Right ventricle myocardium inferior (tissue), 1 donor: Measurements from ENCODE around the gene MCM8. TPM values are rescaled to one million over a fixed set of nuclear protein-coding genes. Genes with fewer than 3 reads are reported as not detected.

Source experiments
- ATAC-seq: fragments of 200-7000 bp; cut with Tn5 transposase; one replicate; pipeline ENCODE4 v1.9.1; 2020; ENCODE audit warnings: mild to moderate bottlenecking, moderate library complexity
- DNase-seq: peaks from one replicate; pipeline ENCODE4 v3.0.0; 2021; ENCODE audit errors: missing footprints
- intact Hi-C: fragments of 100-400 bp; cut with DNase I; formaldehyde crosslinking; loops from one replicate; pipeline ENCODE4 v1.11.0; 2022
- total RNA-seq: library from RNA; stranded (reverse); fragmentation: NEBNext Ultra II Directional; extraction: Animal tissue kit (Norgen Biotek cat#: 25700); gene quantifications from one replicate; pipeline ENCODE4 v1.2.1, GENCODE V29; 2021
- donor health status: DM: no; HTN: yes; CAD: no; lungs with severe emphysema.

MCM8 gene
- total RNA-seq, 1 donor from 2014 or later = 6.4 TPM

DNA sequence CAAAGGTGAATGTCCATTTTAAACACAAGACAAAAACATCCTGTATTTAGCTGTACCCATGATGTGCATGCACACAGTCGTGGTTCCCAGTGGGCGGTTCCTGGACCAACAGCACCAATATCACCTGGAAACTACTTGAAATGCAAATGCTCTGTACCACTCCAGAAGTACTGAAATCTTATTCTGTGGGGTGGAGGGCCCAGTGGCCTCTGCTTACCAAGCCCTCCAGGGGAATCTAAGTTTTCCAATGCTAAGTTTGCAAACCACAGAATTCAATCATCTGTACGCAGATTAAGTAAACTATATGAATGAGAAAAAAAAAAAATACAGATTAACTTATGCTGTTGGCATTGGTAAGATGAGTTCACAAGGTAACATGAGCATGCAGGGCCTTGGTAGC, 14.2 kb upstream of the MCM8 start:
- DNase-seq (no peak), ATAC-seq (no peak)
- intact Hi-C loops = loop anchor here (10.0 kb wide), 1 partner anchor 381 kb away; no protein-coding TSS in a partner anchor

DNA sequence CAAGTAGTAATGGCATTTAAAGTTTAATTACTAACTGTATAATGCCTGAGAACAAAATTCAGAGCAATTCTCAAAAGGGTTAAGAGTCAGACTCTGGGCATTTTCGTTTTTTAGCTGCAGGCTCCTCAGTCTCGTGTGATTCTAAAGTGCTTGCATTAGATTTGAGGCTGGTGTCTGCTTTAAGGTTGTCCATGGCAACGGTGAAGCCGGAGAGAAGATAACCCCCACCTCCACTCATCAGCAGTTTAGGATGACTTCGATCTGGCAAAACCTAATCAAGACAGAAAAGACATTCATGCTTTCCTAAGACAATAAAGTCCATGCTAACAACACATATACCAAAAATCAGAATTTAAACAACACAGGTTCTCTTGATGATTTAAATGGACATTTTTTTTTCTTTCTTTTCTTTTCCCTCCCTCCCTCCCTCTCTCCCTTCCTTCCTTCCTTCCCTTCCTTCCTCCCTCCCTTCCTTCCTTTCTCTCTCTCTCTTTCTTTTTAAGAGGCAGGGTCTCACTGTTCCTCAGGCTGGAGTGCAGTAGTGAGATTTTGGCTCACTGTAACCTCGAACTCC, 11.9 kb upstream of the MCM8 start:
- ATAC-seq = no peak
- intact Hi-C loops = loop anchor here (10.0 kb wide), 1 partner anchor 384 kb away; no protein-coding TSS in a partner anchor

DNA sequence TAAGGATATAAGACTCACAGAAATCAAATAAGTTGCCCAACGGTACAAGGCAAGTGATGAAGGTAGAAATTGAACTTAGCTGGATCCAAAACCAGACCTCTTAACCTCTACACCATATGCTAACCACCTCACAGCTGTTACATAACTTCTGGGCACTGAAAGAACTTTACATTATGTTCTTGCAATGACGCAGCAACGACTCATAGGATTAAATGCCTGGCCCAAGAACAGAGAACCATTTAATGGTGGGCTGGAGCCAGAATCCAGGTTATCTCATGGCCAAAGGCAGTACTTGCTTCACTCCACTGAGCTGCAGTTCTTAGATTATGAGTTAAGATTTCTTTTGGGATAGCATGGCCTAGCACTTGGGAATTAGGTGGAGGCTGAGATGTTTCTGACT, 4.5 kb upstream of the MCM8 start:
- DNase-seq = no peak
- intact Hi-C loops = loop anchor here (10.0 kb wide), 1 partner anchor 421 kb away; no protein-coding TSS in a partner anchor
- no peak for ATAC-seq

More for the DNA sequence above, 11.9 kb upstream of the MCM8 start:
- no peak for DNase-seq

DNA sequence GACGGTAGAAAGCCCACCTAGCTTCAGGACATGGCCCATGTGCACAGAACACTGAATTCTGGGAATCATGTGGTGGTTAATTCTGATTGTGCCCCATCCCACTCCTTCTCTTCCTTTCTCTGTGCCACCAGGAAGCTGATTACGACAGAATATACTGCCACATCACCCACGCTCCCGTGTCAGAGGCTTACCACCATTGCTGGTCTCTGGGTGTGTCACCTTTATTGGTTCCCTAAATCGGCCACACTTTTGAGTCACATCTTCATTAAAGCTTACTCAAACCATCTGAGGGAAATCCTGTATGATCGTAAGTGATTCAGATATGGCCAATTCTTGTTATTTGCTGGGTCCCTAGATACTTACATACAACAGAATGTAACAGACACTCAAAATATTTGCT, 3.2 kb upstream of the MCM8 start:
- DNase-seq (no peak), ATAC-seq (no peak)
- intact Hi-C loops = loop anchor here (10.0 kb wide), 1 partner anchor 422 kb away; no protein-coding TSS in a partner anchor

DNA sequence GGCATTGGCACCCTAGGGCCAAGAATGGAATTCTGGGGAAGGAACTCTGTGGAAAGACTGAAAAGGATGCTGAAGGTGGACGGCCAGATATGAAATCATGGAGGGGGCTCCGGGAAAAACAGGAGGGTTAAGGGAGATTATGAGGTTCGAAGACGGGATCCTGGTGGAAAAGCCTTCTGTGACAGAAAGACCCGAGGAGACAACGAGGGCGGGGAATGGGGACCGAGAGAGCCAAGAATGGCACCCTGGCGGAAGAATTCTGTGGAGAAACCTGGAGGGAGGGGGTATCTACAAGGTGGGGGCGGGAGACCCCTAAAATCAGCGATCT, 545 bp upstream of the MCM8 start:
- DNase-seq = no peak
- intact Hi-C loops = loop anchor here (1.0 to 10.0 kb wide), 2 partner anchors 127 to 425 kb away; no protein-coding TSS in a partner anchor
- no peak for ATAC-seq

DNA sequence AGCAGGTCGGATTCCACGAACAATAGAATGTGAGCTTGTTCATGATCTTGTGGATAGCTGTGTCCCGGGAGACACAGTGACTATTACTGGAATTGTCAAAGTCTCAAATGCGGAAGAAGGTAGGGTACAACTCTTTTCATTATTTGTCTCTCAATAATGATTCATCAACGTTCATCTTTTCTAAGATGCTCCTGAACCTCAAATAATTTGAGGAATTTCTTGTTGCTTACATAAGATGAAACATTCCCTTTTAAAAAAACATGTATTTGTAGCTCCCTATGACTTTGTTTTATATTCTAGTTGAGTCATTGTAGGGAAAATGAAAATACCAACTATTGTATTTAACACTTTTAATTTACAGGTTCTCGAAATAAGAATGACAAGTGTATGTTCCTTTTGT, 17.0 kb downstream of the MCM8 start:
- no peak for ATAC-seq
- intact Hi-C loops = no loop called here
- DNase-seq = no peak

DNA sequence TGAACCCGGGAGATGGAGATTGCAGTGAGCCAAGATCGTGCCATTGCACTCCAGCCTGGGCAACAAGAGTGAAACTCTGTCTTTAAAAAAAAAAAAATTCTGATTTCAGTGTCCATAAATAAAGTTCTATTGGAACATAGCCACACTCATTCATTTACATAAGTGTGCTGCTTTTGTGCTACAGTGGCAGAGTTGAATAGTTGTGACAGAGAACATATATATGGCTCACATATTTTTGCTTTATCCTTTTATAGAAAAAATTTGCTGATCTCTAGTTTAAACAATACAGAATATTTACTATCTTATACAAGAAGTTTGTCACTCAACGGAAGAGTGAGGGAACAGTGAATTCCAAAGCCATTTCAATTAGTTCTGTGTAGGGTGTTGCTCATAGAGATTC, 18.0 kb downstream of the MCM8 start:
- intact Hi-C loops = no loop called here
- DNase-seq = no peak
- ATAC-seq = no peak

DNA sequence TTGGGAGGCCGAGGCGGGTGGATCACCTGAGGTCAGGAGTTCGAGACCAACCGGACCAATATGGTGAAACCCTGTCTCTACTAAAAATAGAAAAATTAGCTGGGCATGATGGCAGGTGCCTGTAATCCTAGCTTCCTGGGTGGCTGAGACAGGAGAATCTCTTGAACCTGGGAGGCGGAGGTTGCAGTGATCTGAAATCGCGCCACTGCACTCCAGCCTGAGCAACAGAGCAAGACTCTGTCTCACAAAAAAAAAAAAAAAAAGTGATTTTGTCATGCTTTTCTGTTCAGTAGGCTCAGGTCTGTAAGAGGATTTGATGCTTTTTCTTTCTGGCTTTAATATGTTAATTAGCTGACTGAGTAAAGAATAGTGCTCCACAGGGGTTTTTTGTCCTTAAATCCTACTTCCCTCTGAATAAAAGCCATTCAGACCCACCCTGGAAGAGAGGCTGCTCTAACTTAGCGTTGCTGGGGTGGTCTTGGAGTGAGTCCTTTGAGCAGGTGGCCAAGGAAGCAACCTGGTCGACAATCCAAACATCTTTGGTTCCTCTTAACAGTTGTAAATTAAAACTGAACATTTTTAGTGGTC, 19.0 kb downstream of the MCM8 start:
- intact Hi-C loops = no loop called here
- no peak for DNase-seq
- no peak for ATAC-seq

DNA sequence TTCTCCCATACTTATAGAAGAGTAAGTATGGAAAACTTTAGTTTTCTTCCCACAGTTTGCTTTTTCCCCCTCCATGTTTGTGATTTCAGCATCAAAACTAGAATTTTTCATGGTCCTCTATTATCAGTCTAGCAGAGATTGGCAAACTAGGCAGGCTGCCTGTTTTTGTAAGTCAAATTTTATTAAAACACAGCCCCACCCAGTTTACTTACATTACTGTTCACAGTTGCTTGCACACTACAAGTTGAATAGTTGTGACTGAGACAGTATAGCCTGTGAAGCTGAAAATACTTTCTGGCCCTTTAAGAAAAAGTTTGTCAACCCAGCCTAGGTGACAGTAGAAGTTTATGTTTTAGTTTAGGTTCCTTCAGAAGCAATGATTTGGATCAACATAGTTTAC, 19.5 kb downstream of the MCM8 start:
- ATAC-seq = no peak
- no peak for DNase-seq
- intact Hi-C loops = no loop called here

DNA sequence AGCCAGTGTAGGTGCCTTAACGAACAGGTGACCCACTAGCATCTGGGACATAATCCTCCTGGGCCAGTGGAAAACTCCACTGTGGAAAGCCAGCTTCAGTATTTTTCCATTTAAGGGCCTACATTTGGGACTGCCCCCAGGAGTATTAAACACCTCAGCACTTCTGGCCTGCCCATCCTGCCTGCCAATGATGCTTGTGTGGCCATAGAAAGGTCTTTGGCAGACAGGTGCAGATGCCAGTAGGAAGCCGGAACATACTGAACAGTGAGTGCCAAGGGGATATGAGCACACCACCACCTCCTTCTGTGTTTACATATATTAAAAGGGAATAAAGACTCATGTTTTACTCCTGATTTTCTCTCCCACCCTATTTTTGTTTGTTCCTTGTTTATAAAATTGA, 19.9 kb downstream of the MCM8 start:
- no peak for ATAC-seq
- DNase-seq = no peak
- intact Hi-C loops = no loop called here

DNA sequence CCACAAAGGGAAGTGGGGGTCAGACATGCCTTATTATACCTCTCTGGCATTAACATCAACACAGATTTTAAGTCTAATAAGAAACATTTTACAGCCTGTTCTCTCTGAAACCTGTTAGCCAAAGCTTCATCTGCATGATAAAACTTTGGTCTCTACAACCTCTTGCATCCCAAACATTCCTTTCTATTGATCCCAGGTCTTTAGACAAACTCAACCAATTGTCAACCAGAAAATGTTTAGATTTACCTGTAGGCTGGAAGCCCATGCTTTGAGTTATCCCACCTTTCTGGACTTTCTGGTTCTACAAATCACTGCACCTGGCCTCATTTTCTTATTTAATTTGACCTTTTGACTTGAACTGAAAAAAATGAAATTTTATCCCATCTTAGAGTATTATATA, 20.8 kb downstream of the MCM8 start:
- no peak for ATAC-seq
- intact Hi-C loops = no loop called here
- no peak for DNase-seq

DNA sequence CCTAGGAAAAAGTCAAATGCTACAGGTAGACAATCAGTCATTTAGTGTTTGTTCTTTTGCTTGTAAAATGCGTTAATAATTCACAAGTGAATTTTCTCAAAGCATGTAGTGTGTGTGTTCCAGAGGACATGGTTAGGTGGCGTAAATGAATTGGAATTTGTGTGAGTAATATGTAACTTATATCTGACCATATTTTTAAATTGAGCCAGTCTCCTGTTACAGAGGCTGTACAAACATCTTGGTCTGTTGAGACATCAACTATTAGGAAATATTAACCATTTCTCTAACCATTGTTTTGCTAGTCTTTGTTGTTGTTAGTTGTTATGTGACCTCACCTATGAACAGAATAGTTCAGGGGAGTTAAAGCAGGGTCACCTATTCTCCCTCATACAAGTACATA, 22.7 kb downstream of the MCM8 start:
- intact Hi-C loops = no loop called here
- DNase-seq = no peak
- ATAC-seq = no peak

DNA sequence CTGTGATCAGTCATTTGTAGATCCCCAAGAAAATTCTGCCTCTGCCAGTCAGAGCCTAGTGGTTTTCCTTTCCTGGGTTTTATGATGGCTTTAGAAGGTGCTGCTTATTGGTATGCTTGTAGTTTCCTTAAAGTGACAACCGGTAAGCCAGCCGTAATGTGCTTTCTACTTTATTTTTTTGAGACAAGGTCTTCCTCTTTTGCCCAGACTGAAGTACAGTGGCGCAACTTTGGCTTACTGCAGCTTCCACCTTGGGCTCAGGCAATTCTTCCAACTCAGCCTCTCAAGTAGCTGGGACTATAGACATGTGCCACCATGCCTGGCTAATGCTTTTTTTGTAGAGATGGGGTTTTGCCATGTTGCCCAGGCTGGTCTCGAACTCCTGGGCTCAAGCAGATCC, 23.5 kb downstream of the MCM8 start:
- DNase-seq = no peak
- intact Hi-C loops = no loop called here
- ATAC-seq = no peak

DNA sequence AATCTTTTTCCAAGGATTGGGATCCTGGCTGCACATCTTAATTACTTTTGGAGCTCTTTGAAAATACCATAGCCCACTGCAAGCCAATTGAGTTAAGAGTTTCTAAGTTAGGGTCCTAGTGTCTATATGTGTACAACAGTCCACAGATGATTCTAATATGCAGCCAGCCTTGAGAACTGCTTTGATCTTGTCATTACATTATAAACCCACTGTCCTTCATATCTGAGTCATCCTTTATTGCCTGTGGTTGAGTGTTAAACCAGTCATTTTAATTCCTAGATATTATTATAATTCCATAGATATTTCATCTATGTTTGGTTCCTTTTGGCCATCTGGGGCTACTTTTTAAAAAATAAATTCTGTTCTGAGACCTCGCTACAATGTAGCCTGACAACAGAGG, 24.1 kb downstream of the MCM8 start:
- ATAC-seq = no peak
- DNase-seq = no peak
- intact Hi-C loops = no loop called here

DNA sequence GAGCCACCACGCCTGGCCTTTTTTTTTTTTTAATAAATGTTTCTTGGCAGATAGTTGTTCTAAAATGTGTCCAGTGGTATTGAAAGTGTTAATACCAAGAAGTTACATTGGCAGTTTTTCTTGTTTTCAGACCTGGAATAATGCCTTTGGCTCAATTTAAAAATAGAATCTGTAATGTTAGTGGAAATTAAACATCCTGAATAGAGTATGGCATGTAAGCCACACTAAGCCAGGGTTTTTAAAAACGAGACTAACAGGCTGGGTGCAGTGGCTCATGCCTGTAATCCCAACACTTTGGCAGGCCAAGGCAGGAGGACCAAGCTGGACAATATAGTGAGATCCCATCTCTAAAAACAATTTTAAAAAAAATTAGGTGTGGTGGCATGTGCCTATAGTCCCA, 25.3 kb downstream of the MCM8 start:
- ATAC-seq = no peak

DNA sequence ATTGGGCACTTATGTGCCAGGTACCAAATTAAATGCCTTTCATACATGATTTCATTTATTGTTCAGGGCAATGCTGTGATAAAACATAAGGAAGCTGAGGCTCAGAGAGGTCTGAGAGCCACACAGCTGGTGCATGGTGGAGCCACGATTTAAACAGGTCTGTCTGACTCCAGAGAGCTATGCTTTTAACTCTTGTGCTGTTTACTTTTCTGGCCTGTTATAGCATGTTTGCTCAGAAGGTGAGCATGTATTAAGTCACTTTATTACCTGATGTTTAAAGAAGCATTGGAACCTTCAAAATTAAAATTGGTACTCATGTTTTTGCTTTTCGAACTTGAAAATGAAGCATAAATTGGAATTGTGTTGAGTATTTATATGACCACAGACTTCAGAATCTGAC, 26.8 kb downstream of the MCM8 start:
- no peak for ATAC-seq
- no peak for DNase-seq
- intact Hi-C loops = no loop called here

More for the DNA sequence above, 25.3 kb downstream of the MCM8 start:
- DNase-seq = no peak
- intact Hi-C loops = no loop called here

DNA sequence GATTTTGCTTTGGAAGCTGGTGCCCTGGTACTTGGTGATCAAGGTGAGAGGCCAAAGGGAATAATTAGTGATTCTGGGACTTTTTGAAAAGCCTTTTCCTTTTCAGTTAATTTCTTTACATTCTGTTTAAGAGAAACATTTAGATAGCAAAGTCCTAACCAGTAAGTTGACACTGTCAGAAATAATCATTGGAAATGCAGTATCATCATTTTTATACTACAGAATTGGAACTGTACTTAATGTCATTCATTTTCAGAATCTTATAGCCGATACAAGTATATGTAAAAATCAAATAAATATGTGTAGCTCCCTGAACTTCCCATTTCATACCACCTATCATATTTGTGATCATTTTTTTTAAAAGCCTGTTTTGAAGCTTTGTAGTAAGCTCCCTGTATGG, 27.5 kb downstream of the MCM8 start:
- DNase-seq (no peak), ATAC-seq (no peak)
- intact Hi-C loops = no loop called here

DNA sequence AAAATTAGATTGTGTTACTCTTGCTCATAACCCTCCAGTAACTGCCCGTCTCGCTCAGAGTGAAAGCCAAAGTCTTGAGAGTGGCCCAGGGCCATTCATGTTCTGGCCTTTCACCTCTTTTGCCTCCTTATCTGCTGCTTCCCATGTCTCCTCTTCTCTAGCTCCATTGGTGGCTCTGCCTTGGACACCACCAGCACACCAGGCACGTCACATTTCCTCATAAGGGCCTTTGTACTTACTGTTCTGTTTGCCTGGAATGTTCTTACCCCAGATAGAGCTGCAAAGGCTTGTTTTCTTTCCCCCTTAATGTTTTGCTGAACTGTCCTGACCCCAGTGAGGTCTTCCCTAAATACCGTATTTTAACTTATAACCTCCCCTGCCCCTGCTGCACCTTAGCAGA, 29.3 kb downstream of the MCM8 start:
- no peak for ATAC-seq
- DNase-seq = no peak
- intact Hi-C loops = no loop called here

DNA sequence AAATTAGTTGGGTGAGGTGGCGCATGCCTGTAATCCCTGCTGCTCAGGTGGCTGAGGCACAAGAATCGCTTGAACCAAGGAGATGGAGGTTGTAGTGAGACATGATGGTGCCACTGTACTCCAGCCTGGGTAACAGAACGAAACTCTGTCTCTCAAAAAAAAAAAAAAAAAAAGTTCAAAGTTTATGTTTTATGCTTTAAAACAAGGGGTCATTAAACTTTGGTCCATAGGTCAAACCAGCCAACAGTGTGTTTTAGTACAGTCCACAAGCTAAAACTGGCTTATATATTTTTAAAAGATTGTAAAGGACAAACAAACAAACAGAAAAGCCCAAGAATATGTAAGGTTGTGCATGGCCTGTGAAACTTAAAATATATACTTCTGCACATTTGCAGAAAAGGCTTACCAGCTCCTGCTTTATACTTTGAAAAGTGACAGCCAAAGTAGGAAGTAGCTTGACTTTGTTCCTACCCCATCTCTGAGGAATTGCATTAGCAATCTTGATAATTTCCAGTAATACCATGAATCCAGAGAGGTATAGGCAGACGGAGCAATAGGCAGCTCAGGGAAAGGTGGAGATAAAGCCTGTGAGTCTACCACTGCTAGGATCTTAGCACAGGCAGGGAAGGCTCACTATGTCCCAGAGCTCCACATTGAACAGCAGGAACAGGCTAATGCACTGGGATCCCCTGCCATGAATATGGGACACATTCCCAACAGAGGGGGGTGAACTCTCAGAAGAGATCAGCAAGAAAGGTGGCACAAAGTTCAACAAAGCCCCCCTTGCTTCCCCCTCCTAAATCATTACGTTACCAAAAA, 30.5 kb downstream of the MCM8 start:
- intact Hi-C loops = no loop called here
- no peak for ATAC-seq

DNA sequence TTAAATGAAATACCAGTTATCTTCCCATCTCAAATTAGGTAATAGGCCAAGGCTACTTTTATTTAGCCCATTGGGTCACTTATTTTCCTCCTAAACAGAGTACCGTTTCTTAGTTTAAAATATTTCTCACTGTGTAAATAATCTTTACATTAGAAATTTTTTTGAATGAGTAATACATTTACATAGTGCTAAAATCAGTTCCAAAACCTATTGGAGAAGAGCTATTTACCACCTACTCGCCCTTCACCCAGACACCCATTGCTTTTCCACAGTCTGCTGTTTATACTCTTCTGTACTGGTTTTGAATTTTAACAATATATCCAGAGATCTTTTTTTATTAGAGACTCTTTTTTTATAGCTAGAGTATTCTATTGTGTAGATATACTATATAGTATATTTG, 36.9 kb downstream of the MCM8 start:
- ATAC-seq = no peak
- intact Hi-C loops = no loop called here

More for the DNA sequence above, 30.5 kb downstream of the MCM8 start:
- DNase-seq = no peak

More for the DNA sequence above, 36.9 kb downstream of the MCM8 start:
- no peak for DNase-seq
